ENCODE data around the gene SMOC2. TPM values are rescaled to one million over a fixed set of nuclear protein-coding genes. Genes with fewer than 3 reads are reported as not detected.

The SMOC2 gene
- total and polyA plus RNA-seq, 12 donors: 6.6 to 39.1 (median 17.6) TPM

- intact Hi-C loops (cut with DNase I): no loop called here
- H3K36me3 ChIP-seq: peaks cover 0 to 11% (median 0%) of the 10 kb centered on the region in 9 donors
- H3K9me3 ChIP-seq: peaks cover 0 to 4% (median 0%) of the 10 kb centered on the region in 11 donors
- DNase-seq (no peak), ATAC-seq (peak in 2 of 8 donors; percentile 34 to 40)
- no peak overlapping the region for H3K27ac ChIP-seq
- no peaks in the 10 kb centered on the region for H3K4me1 ChIP-seq
- no peak for TF ChIP-seq CTCF (IDR thresholded peaks at IDR 0.05)
- no peak overlapping the region for H3K4me3 ChIP-seq
- 82 to 84% methylated on average over 4 of the region's 4 CpGs for whole genome bisulfite sequencing, 2 donors
- peaks cover 0 to 16% (median 6%) of the 10 kb centered on the region in 7 donors for H3K27me3 ChIP-seq
Measured at GRCh38 chr6:168599118-168599494, 158.1 kb downstream of the SMOC2 start.

GRCh38 chr6:168599769-168600330 lies 158.9 kb downstream of the SMOC2 start:
- ATAC-seq: no peak

GRCh38 chr6:168600381-168600780 lies 159.4 kb downstream of the SMOC2 start:
- no peak overlapping the region for H3K4me3 ChIP-seq
- peaks cover 0 to 4% (median 0%) of the 10 kb centered on the region in 11 donors for H3K9me3 ChIP-seq
- peaks cover 0 to 11% (median 0%) of the 10 kb centered on the region in 9 donors for H3K36me3 ChIP-seq
- peaks cover 0 to 20% (median 6%) of the 10 kb centered on the region in 7 donors for H3K27me3 ChIP-seq
- intact Hi-C loops (cut with DNase I): no loop called here
- no peak for ATAC-seq
- H3K4me1 ChIP-seq: no peaks in the 10 kb centered on the region
- TF ChIP-seq CTCF (IDR thresholded peaks at IDR 0.05): no peak
- H3K27ac ChIP-seq: no peak overlapping the region
- DNase-seq: no peak
- WGBS, 2 donors: 94 to 96% methylated on average over 11 of the region's 11 CpGs

More at GRCh38 chr6:168599769-168600330, 158.9 kb downstream of the SMOC2 start:
- intact Hi-C loops (cut with DNase I): no loop called here
- DNase-seq: no peak
- Histone ChIP-seq H3K36me3 (peaks cover 0 to 11% (median 0%) of the 10 kb centered on the region in 9 donors), H3K4me1 (no peaks in the 10 kb centered on the region), H3K4me3 (no peak overlapping the region), H3K27ac (no peak overlapping the region), H3K9me3 (peaks cover 0 to 4% (median 0%) of the 10 kb centered on the region in 11 donors), H3K27me3 (peaks cover 0 to 17% (median 6%) of the 10 kb centered on the region in 7 donors)
- WGBS, 2 donors: 94 to 95% methylated on average over 11 of the region's 11 CpGs
- TF ChIP-seq CTCF (IDR thresholded peaks at IDR 0.05): no peak

- intact Hi-C loops (cut with DNase I): no loop called here
- H3K4me3 ChIP-seq: no peak overlapping the region
- no peak for DNase-seq
Measured at GRCh38 chr6:168601111-168601510, 160.1 kb downstream of the SMOC2 start.

More at GRCh38 chr6:168601111-168601510, 160.1 kb downstream of the SMOC2 start:
- 67 to 80% methylated on average over 17 of the region's 17 CpGs for WGBS, 2 donors
- H3K27ac ChIP-seq: no peak overlapping the region
- H3K27me3 ChIP-seq: peaks cover 0 to 20% (median 6%) of the 10 kb centered on the region in 7 donors
- ATAC-seq: no peak
- H3K36me3 ChIP-seq: peaks cover 0 to 11% (median 0%) of the 10 kb centered on the region in 9 donors
- H3K9me3 ChIP-seq: peaks cover 0 to 4% (median 0%) of the 10 kb centered on the region in 11 donors
- no peak for TF ChIP-seq CTCF (IDR thresholded peaks at IDR 0.05)
- H3K4me1 ChIP-seq: no peaks in the 10 kb centered on the region
